A549 (cell line): ENCODE data around the gene PAPPA. TPM values are rescaled to one million over a fixed set of nuclear protein-coding genes. Genes with fewer than 3 reads are reported as not detected.

ENCODE experiments used
- ATAC-seq, 2 experiments: fragments of 200-7000 bp in 1 of 2; fragments of >200 bp in 1 of 2; cut with Nextera tagmentation in 1 of 2; cut with Tn5 transposase in 1 of 2; 3 replicates each; pipeline versions ENCODE4 v1.8.0 to v1.9.1; 2018 to 2020; ENCODE audit warnings: mild to moderate bottlenecking in 1 of 2, moderate library complexity in 1 of 2
- CTCF ChIA-PET: fragments of 300-600 bp; sonication (Branson Sonifier 250); formaldehyde crosslinking; extraction: SDS; loops from one replicate; lab custom pipeline; 2021; ENCODE audit warnings: antibody characterized with exemption, inconsistent platforms; lab: Yijun Ruan, JAX
- POLR2A ChIA-PET: fragments of 350-600 bp; formaldehyde crosslinking; extraction: SDS; loops from one replicate; lab custom pipeline; 2021; ENCODE audit warnings: antibody characterized with exemption, inconsistent platforms; lab: Yijun Ruan, JAX
- DNase-seq, 2 experiments: peaks; one replicate each; pipeline versions ENCODE4 v3.0.0 to v3.0.0-alpha.2; 2011 to 2016; ENCODE audit warnings: low read depth in 1 of 2, low spot score in 1 of 2
- FAIRE-seq: peaks from 2 replicates; lab custom pipeline; 2011; peaks lifted over from hg19 to GRCh38; lab: Jason Lieb, UNC
- H3K27ac ChIP-seq, 2 experiments: fragments of >200 bp; sonication (Bioruptor Twin); formaldehyde crosslinking; 3 replicates each; pipeline ENCODE4 v1.5.1; 2016 to 2017
- H3K4me1 ChIP-seq: fragments of >200 bp; sonication (Bioruptor Twin); formaldehyde crosslinking; 3 replicates; pipeline ENCODE4 v1.6.1; 2016
- H3K4me2 ChIP-seq: fragments of >200 bp; sonication (Bioruptor Twin); formaldehyde crosslinking; 3 replicates; pipeline ENCODE4 v1.6.1; 2016
- H3K4me3 ChIP-seq: fragments of >200 bp; sonication (Bioruptor Twin); formaldehyde crosslinking; 3 replicates; pipeline ENCODE4 v1.5.1; 2016
- H3K9me3 ChIP-seq: fragments of >200 bp; sonication (Bioruptor Twin); formaldehyde crosslinking; 3 replicates; pipeline ENCODE4 v1.6.1; 2016
- CBX2 ChIP-seq: fragments of 200-600 bp; sonication (generic); IDR thresholded peaks from 2 replicates; pipeline ENCODE4 v1.6.1; 2016; ENCODE audit warnings: low read depth, mild to moderate bottlenecking, borderline replicate concordance
- EP300 ChIP-seq, 2 experiments: fragments of >200 bp; sonication (Bioruptor Twin); formaldehyde crosslinking; IDR thresholded peaks; 2 replicates in 1 of 2; 3 replicates in 1 of 2; pipeline ENCODE4 v1.6.1; 2016 to 2017
- FOSL2 ChIP-seq, 2 experiments: fragments of 450-650 bp in 1 of 2; fragments of >200 bp in 1 of 2; sonication (Bioruptor Twin) in 1 of 2; formaldehyde crosslinking; IDR thresholded peaks; 2 replicates each; pipeline versions ENCODE4 v1.5.0 to v1.6.1; 2016 to 2020; ENCODE audit warnings: mild to moderate bottlenecking in 1 of 2, moderate library complexity in 1 of 2
- FOXS1 ChIP-seq: fragments of 250-450 bp; sonication (Bioruptor Pico); IDR thresholded peaks from 2 replicates; pipeline ENCODE4 v1.5.0; 2020; ENCODE audit warnings: mild to moderate bottlenecking, moderate library complexity
- GATA3 ChIP-seq: IDR thresholded peaks from 2 replicates; pipeline ENCODE4 v1.6.1; 2012; ENCODE audit warnings: borderline replicate concordance
- HOXB13 ChIP-seq: fragments of 250-450 bp; sonication (Bioruptor Pico); IDR thresholded peaks from 2 replicates; pipeline ENCODE4 v1.5.0; 2020; ENCODE audit warnings: low read depth, mild to moderate bottlenecking, moderate library complexity
- JUN ChIP-seq, 2 experiments: fragments of >200 bp; sonication (Bioruptor Twin); formaldehyde crosslinking; IDR thresholded peaks; 2 replicates in 1 of 2; 3 replicates in 1 of 2; pipeline ENCODE4 v1.6.1; 2016 to 2017
- MAFK ChIP-seq: fragments of 450-650 bp; IDR thresholded peaks from 2 replicates; pipeline ENCODE4 v1.6.1; 2014; ENCODE audit not compliant: partially characterized antibody
- MAZ ChIP-seq: fragments of 150-350 bp; IDR thresholded peaks from 2 replicates; pipeline ENCODE4 v1.6.1; 2014; ENCODE audit warnings: antibody characterized with exemption, low read depth, low read length, borderline replicate concordance
- MYC ChIP-seq: IDR thresholded peaks from 2 replicates; pipeline ENCODE4 v1.6.1; 2012; ENCODE audit warnings: mild to moderate bottlenecking, inconsistent platforms, low read length, improper control_type of control experiment, borderline replicate concordance
- PHF8 ChIP-seq: fragments of 200-600 bp; sonication (generic); IDR thresholded peaks from 2 replicates; pipeline ENCODE4 v1.6.1; 2016; ENCODE audit warnings: low read depth, mild to moderate bottlenecking, antibody characterized with exemption, moderate library complexity, borderline replicate concordance
- RCOR1 ChIP-seq: fragments of 150-350 bp; IDR thresholded peaks from 2 replicates; pipeline ENCODE4 v1.6.1; 2014; ENCODE audit warnings: antibody characterized with exemption, low read length, low read depth
- RNF2 ChIP-seq: fragments of 200-600 bp; sonication (generic); IDR thresholded peaks from 2 replicates; pipeline ENCODE4 v1.6.1; 2016; ENCODE audit warnings: low read depth, mild to moderate bottlenecking, antibody characterized with exemption, moderate library complexity, borderline replicate concordance
- SMC3 ChIP-seq: fragments of >200 bp; sonication (Bioruptor Twin); formaldehyde crosslinking; IDR thresholded peaks from 3 replicates; pipeline ENCODE4 v1.6.1; 2018; ENCODE audit warnings: inconsistent platforms
- TFCP2L1 ChIP-seq: fragments of 250-450 bp; sonication (Bioruptor Pico); IDR thresholded peaks from 2 replicates; pipeline ENCODE4 v1.5.0; 2021; ENCODE audit warnings: mild to moderate bottlenecking
- TP53 ChIP-seq: fragments of 250-450 bp; sonication (Bioruptor Pico); IDR thresholded peaks from 2 replicates; pipeline ENCODE4 v1.5.0; 2021; ENCODE audit warnings: mild to moderate bottlenecking, moderate library complexity
- ZC3H11A ChIP-seq: fragments of 450-650 bp; IDR thresholded peaks from 2 replicates; pipeline ENCODE4 v1.6.1; 2014; ENCODE audit warnings: antibody characterized with exemption, mild to moderate bottlenecking
- ZNF302 ChIP-seq: fragments of 250-450 bp; sonication (Bioruptor Pico); IDR thresholded peaks from 2 replicates; pipeline ENCODE4 v1.9.0; 2021; ENCODE audit warnings: inconsistent platforms, mild to moderate bottlenecking, moderate library complexity
- ZSCAN20 ChIP-seq: fragments of 250-450 bp; sonication (Bioruptor Pico); IDR thresholded peaks from 2 replicates; pipeline ENCODE4 v1.8.0; 2022; ENCODE audit warnings: mild to moderate bottlenecking, moderate library complexity
- WGBS: methylation state at CpG from one replicate; pipeline ENCODE4 v1.1.6; 2017; ENCODE audit errors: missing lambda C conversion rate; 5-methylcytosine and 5-hydroxymethylcytosine counted together
- polyA plus RNA-seq, 4 experiments: library from polyadenylated mRNA; depleted of rRNA in 3 of 4; stranded (reverse); fragments of >200 nt; fragmentation: RNase III in 1 of 4; extraction: RNeasy Plus Mini Kit Qiagen cat#74134 plus additional on column Dnase treatment in 1 of 4; gene quantifications; 2 replicates in 3 of 4; 3 replicates in 1 of 4; pipeline ENCODE4 v1.2.3, GENCODE V29; 2011 to 2017
- TF ChIP-seq, protein P1 (sequence below): fragments of >200 bp; sonication (Bioruptor Twin); formaldehyde crosslinking; IDR thresholded peaks from 3 replicates; pipeline ENCODE4 v1.5.1; 2016
- TF ChIP-seq, protein P2 (sequence below): fragments of >200 bp; sonication (Bioruptor Twin); formaldehyde crosslinking; IDR thresholded peaks from 2 replicates; pipeline ENCODE4 v1.6.1; 2016

PAPPA gene
- polyA plus RNA-seq, 2 of the 4 experiments (the other 2 are of a cell fraction) = 40.0 to 127 TPM

DNA sequence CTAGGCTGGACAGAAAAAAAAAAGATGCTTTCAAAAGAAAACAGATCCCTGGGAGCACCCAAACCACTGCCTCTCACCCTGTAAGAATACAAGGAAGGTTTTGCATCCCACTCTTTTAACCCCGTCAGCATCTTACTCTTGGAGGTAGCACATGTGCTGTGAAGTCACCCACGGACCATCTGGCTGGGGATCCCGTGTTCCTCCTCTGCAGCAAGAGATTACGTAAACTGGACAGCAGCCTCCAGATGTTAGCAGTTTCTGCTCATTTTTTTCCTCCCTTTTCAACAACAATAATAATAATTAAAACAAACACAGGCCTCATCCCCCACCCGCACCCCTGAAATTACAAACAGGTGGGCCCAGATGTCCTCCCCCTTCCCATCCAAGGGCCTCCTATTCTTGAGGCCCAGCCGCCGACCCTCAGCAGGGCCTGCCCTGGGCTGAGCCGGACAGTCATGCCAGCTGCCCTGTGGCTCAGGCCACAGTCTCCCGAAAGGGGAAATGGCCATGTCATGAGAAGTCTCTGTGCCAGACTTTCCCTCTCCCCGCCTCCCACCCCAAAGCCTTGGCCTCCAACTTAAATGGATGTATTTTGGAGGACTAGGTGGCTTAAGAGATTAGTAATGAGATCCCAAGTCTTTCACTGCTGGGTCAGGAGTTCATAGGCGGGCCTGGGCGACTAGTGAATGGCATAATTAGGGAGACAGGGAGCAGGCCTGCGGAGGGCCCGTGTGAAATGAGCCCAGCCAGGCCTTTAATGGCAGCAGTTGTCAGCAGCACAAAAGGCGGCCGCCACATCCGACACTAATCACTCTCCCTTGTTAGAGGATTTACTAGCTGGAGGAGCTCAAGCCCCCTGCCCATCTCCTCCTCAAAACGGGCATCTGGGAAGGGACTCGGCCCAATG lies 165.1 kb downstream of the PAPPA start:
- Histone ChIP-seq H3K27ac (peak overlapping the region in 1 of 2 experiments; percentile 42; a peak in 2 of 6 replicates), H3K4me3 (no peak overlapping the region), H3K4me2 (no peak overlapping the region), H3K9me3 (no peaks in the 10 kb centered on the region), H3K4me1 (peaks cover 32% of the 10 kb centered on the region)
- no peak for DNase-seq
- 95% methylated on average over 18 of the region's 19 CpGs for WGBS
- no peak for ATAC-seq
- ChIA-PET POLR2A (no interaction called here), CTCF (interaction anchor here (0.6 kb wide), 1 partner anchor 19 kb away, joined by 4 read pairs; no protein-coding TSS in a partner anchor)
- TF ChIP-seq CBX2 (no peak), ZNF302 (CRISPR knock-in tag) (no peak), ZC3H11A (no peak), MAFK (no peak), JUN (IDR thresholded peaks at IDR 0.05) (0 out of 5 replicates have a peak, but pooled peaks of 1 of the 2 experiments have one; percentile 6)
- TF ChIP-seq, protein P1, sequence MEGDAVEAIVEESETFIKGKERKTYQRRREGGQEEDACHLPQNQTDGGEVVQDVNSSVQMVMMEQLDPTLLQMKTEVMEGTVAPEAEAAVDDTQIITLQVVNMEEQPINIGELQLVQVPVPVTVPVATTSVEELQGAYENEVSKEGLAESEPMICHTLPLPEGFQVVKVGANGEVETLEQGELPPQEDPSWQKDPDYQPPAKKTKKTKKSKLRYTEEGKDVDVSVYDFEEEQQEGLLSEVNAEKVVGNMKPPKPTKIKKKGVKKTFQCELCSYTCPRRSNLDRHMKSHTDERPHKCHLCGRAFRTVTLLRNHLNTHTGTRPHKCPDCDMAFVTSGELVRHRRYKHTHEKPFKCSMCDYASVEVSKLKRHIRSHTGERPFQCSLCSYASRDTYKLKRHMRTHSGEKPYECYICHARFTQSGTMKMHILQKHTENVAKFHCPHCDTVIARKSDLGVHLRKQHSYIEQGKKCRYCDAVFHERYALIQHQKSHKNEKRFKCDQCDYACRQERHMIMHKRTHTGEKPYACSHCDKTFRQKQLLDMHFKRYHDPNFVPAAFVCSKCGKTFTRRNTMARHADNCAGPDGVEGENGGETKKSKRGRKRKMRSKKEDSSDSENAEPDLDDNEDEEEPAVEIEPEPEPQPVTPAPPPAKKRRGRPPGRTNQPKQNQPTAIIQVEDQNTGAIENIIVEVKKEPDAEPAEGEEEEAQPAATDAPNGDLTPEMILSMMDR = no peak
- FAIRE-seq = no peak

DNA sequence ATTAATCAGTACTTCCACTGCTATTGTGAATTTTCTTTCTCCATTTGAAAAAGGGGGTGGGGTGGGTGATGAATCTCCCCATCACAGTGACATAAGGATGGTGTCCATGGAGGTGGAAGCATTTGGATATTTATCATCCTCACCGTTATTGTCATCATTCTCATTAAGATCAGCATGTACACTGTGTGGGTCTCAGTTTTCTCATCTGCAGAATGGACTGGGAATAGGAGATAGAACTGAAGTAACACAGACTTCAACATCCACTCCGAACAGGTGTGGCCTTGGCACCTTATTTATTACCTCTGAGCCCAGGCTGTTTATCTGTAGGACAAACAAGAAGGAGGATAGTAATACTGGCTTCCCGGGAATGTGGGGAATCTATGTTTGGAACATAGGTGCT lies 165.9 kb downstream of the PAPPA start:
- CTCF ChIA-PET = no interaction called here
- DNase-seq = no peak
- TF ChIP-seq TFCP2L1 (CRISPR knock-in tag) (no peak), GATA3 (no peak), RCOR1 (no peak), RNF2 (no peak), MAFK (no peak), MYC (no peak), PHF8 (no peak)
- TF ChIP-seq, protein P1 = no peak
- FAIRE-seq = no peak
- no peak for ATAC-seq
- peak overlapping the region in 1 of 2 experiments; percentile 42; a peak in 1 of 6 replicates for H3K27ac ChIP-seq
- POLR2A ChIA-PET = no interaction called here
- no peak overlapping the region for H3K4me3 ChIP-seq
- no peaks in the 10 kb centered on the region for H3K9me3 ChIP-seq
- no peak overlapping the region for H3K4me2 ChIP-seq
- peaks cover 40% of the 10 kb centered on the region for H3K4me1 ChIP-seq
- WGBS = 79% methylated on average over 3 of the region's 3 CpGs

DNA sequence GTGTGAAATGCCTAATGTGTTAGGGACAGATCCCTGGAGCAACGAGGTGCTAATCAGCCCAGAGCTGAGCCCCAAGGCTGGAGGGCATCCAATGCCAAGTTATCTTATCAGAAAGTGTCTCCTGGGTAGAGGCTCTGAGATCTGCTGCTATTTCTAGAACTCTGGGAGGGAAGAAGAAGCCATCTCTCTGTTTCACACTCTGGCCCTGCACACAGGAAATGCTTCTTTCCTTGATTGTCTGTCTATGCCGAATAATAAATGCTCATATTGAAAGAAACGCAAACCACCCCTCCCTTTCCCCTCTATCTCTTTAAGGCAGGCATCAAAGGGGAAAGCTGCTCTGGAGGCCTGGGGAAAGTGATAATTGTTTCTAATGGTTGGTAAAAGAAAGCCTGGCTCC lies 166.7 kb downstream of the PAPPA start:
- ATAC-seq = no peak
- CTCF ChIA-PET = no interaction called here
- no peak overlapping the region for H3K4me3 ChIP-seq
- no peak for DNase-seq
- no peak for FAIRE-seq
- WGBS = 91% methylated on average over 3 of the region's 3 CpGs
- H3K4me1 ChIP-seq = peaks cover 46% of the 10 kb centered on the region
- POLR2A ChIA-PET = no interaction called here
- H3K4me2 ChIP-seq = no peak overlapping the region
- peak overlapping the region in 1 of 2 experiments; percentile 35; a peak in 3 of 6 replicates for H3K27ac ChIP-seq
- no peak for TF ChIP-seq MAZ
- no peak for TF ChIP-seq FOXS1 (CRISPR knock-in tag)
- no peak for TF ChIP-seq HOXB13
- TF ChIP-seq MYC = no peak
- TF ChIP-seq ZSCAN20 = no peak
- TF ChIP-seq, protein P2, sequence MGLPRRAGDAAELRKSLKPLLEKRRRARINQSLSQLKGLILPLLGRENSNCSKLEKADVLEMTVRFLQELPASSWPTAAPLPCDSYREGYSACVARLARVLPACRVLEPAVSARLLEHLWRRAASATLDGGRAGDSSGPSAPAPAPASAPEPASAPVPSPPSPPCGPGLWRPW = no peak
- TF ChIP-seq FOSL2 (IDR thresholded peaks at IDR 0.05) = no peak
- TF ChIP-seq FOSL2 (CRISPR knock-in tag; IDR thresholded peaks at IDR 0.05) = no peak
- TF ChIP-seq TP53 (CRISPR knock-in tag) = no peak
- no peak for TF ChIP-seq SMC3
- no peak for TF ChIP-seq PHF8
- TF ChIP-seq EP300 (IDR thresholded peaks at IDR 0.05) = no peak
- H3K9me3 ChIP-seq = no peaks in the 10 kb centered on the region
